Astrocyte (in vitro differentiated cells and primary cell): ENCODE data around the gene SPSB1. TPM values are rescaled to one million over a fixed set of nuclear protein-coding genes. Genes with fewer than 3 reads are reported as not detected.

Experiments used
- DNase-seq: peaks from one replicate; pipeline ENCODE4 v3.0.0-alpha.2; 2010; ENCODE audit warnings: low read depth
- FAIRE-seq: peaks from 2 replicates; lab custom pipeline; 2011; peaks lifted over from hg19 to GRCh38; lab: Jason Lieb, UNC
- H2AFZ ChIP-seq: 2 replicates; pipeline ENCODE4 v1.6.0; 2012; ENCODE audit warnings: low read depth, low read length, inconsistent platforms
- H3K27ac ChIP-seq: 2 replicates; pipeline ENCODE4 v1.5.1; 2011; ENCODE audit warnings: low read depth, low read length, inconsistent platforms
- H3K27me3 ChIP-seq: 2 replicates; pipeline ENCODE4 v1.6.0; 2011; ENCODE audit warnings: low read length, inconsistent platforms; ENCODE audit not compliant: insufficient read depth
- H3K36me3 ChIP-seq: 2 replicates; pipeline ENCODE4 v1.5.1; 2011; ENCODE audit warnings: low read length, inconsistent platforms; ENCODE audit not compliant: insufficient read depth
- H3K4me1 ChIP-seq: 2 replicates; pipeline ENCODE4 v1.5.1; 2011; ENCODE audit warnings: low read length, inconsistent platforms; ENCODE audit not compliant: insufficient read depth
- H3K4me2 ChIP-seq: 2 replicates; pipeline ENCODE4 v1.6.0; 2012; ENCODE audit warnings: low read length, inconsistent platforms
- H3K4me3 ChIP-seq: 2 replicates; pipeline ENCODE4 v1.5.1; 2011; ENCODE audit warnings: low read depth, mild to moderate bottlenecking, low read length, inconsistent platforms; ENCODE audit not compliant: insufficient read depth
- H3K79me2 ChIP-seq: 2 replicates; pipeline ENCODE4 v1.6.0; 2012; ENCODE audit warnings: mild to moderate bottlenecking, low read length, inconsistent platforms; ENCODE audit not compliant: insufficient read depth
- H3K9ac ChIP-seq: 2 replicates; pipeline ENCODE4 v1.6.0; 2012; ENCODE audit warnings: mild to moderate bottlenecking, low read length, inconsistent platforms
- H3K9me3 ChIP-seq: 2 replicates; pipeline ENCODE4 v1.5.1; 2012; ENCODE audit warnings: low read depth, mild to moderate bottlenecking, low read length, inconsistent platforms; ENCODE audit not compliant: insufficient read depth
- H4K20me1 ChIP-seq: 2 replicates; pipeline ENCODE4 v1.6.0; 2012; ENCODE audit warnings: low read length, inconsistent platforms; ENCODE audit not compliant: insufficient read depth
- H3K27ac Mint-ChIP-seq: one replicate; pipeline ENCODE4 v1.8.0; 2021; ENCODE audit warnings: mild to moderate bottlenecking, mixed read lengths; ENCODE audit not compliant: unreplicated experiment
- H3K27me3 Mint-ChIP-seq: one replicate; pipeline ENCODE4 v1.8.0; 2021; ENCODE audit warnings: low read depth, mixed read lengths; ENCODE audit not compliant: unreplicated experiment
- H3K36me3 Mint-ChIP-seq: one replicate; pipeline ENCODE4 v1.8.0; 2021; ENCODE audit warnings: low read depth, mixed read lengths; ENCODE audit not compliant: unreplicated experiment
- H3K4me1 Mint-ChIP-seq: one replicate; pipeline ENCODE4 v1.8.0; 2021; ENCODE audit warnings: low read depth, mixed read lengths; ENCODE audit not compliant: unreplicated experiment
- H3K4me3 Mint-ChIP-seq: one replicate; pipeline ENCODE4 v1.8.0; 2021; ENCODE audit warnings: mild to moderate bottlenecking, moderate library complexity, mixed read lengths; ENCODE audit not compliant: unreplicated experiment
- H3K9me3 Mint-ChIP-seq: one replicate; pipeline ENCODE4 v1.8.0; 2021; ENCODE audit warnings: mild to moderate bottlenecking, mixed read lengths; ENCODE audit not compliant: unreplicated experiment
- CTCF ChIP-seq: IDR thresholded peaks from 2 replicates; pipeline ENCODE4 v1.5.1; 2011; ENCODE audit warnings: low read depth, mild to moderate bottlenecking, inconsistent platforms, low read length, moderate library complexity; ENCODE audit not compliant: insufficient read depth
- EZH2 ChIP-seq: IDR thresholded peaks from 2 replicates; pipeline ENCODE4 v1.6.1; 2012; ENCODE audit warnings: mild to moderate bottlenecking, low read length, inconsistent platforms; ENCODE audit not compliant: insufficient read depth
- total RNA-seq: library from RNA; stranded (reverse); gene quantifications from 2 replicates; pipeline ENCODE4 v1.2.1, GENCODE V29; 2021

The SPSB1 gene
- total RNA-seq, 1 donor from 2014 or later, result 53.5 TPM

DNA sequence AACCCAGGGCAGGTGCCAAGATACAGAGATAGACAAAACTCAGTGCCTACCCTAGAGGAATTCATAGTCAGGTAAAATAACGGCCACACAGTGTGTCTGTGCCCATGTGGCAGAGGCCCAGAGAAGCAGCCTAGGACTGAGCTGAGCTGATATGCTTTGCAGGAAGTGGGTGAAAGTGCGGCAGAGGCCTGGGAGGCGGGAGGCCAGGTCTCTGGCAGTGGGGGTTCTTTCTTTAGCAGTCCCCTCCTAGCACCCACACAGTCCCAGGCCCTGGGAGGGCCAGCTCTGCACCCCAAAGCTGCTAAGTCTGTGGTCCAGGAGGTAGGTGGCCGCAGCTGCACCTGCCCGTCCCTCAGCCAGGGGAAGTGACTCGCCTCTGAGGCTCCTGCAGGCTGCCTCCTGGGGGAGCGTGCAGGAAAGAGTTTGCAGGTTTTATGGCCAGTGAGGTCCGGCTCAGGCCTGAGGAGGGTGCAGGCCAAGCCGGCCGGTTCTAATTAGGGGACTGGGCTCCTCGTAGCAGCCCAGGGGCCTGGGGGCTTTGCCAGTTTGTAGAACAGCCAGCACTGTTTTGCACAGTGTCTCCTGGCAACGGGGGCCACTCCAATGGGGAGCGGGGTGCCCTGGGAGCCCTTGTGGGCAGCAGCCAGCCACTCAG is 107.9 kb downstream of the SPSB1 start:
- Histone ChIP-seq H3K4me1 (peaks cover 45% of the 10 kb centered on the region), H3K36me3 (no peaks in the 10 kb centered on the region), H3K9me3 (no peaks in the 10 kb centered on the region), H3K27ac (peak overlapping the region; percentile 29), H3K9ac (peak overlapping the region; percentile 36), H3K4me2 (peak overlapping the region; percentile 37), H3K27me3 (no peaks in the 10 kb centered on the region), H4K20me1 (no peaks in the 10 kb centered on the region), H3K79me2 (no peaks in the 10 kb centered on the region), H2AFZ (peak overlapping the region; percentile 42), H3K4me3 (no peak overlapping the region)
- Mint-ChIP-seq H3K27ac (peak overlapping the region; percentile 62), H3K27me3 (no peaks in the 10 kb centered on the region), H3K9me3 (peaks cover 6% of the 10 kb centered on the region), H3K4me3 (no peak overlapping the region), H3K36me3 (peaks cover 3% of the 10 kb centered on the region), H3K4me1 (peaks cover 35% of the 10 kb centered on the region)
- TF ChIP-seq CTCF, result no peak
- no peak for TF ChIP-seq EZH2
- FAIRE-seq (no peak), DNase-seq (no peak)

- no peaks in the 10 kb centered on the region for H3K36me3 ChIP-seq
- peaks cover 35% of the 10 kb centered on the region for H3K4me1 Mint-ChIP-seq
- no peaks in the 10 kb centered on the region for H3K27me3 Mint-ChIP-seq
- peaks cover 5% of the 10 kb centered on the region for H3K9me3 Mint-ChIP-seq
- H3K79me2 ChIP-seq, result no peaks in the 10 kb centered on the region
- H2AFZ ChIP-seq, result peak overlapping the region; percentile 42
- no peaks in the 10 kb centered on the region for H4K20me1 ChIP-seq
- H3K9me3 ChIP-seq, result no peaks in the 10 kb centered on the region
- H3K4me3 Mint-ChIP-seq, result no peak overlapping the region
- H3K4me2 ChIP-seq, result peak overlapping the region; percentile 37
- no peak for TF ChIP-seq EZH2
- no peak for TF ChIP-seq CTCF
- peak overlapping the region; percentile 29 for H3K27ac ChIP-seq
- H3K27ac Mint-ChIP-seq, result peak overlapping the region; percentile 85
- peak overlapping the region; percentile 36 for H3K9ac ChIP-seq
- no peaks in the 10 kb centered on the region for H3K27me3 ChIP-seq
- H3K36me3 Mint-ChIP-seq, result peaks cover 3% of the 10 kb centered on the region
- no peak overlapping the region for H3K4me3 ChIP-seq
- DNase-seq (no peak), FAIRE-seq (no peak)
- peaks cover 45% of the 10 kb centered on the region for H3K4me1 ChIP-seq
These were observed 108.4 kb downstream of the SPSB1 start for GRCh38 chr1:9401080-9401453.

DNA sequence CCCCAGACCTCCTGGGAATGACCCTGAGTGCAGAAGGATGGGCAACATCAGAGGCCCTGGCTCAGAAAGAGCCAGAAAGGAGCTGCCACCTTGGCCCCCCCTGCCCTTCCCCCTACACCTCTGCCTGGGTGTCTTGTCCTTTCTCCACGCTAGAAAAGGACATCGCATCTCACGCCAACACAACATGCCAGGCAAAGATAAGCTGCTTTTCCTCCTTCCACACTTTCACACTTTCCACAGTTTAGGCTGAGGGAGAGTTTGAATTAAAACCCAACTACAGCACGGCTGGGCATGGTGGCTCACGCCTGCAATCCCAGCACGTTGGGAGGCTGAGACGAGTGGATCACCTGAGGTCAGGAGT is 109.5 kb downstream of the SPSB1 start:
- Mint-ChIP-seq H3K36me3 (peaks cover 3% of the 10 kb centered on the region), H3K27ac (peak overlapping the region; percentile 84), H3K4me3 (no peak overlapping the region), H3K9me3 (peaks cover 9% of the 10 kb centered on the region), H3K27me3 (peaks cover 4% of the 10 kb centered on the region), H3K4me1 (peaks cover 36% of the 10 kb centered on the region)
- Histone ChIP-seq H2AFZ (peak overlapping the region; percentile 27), H4K20me1 (no peaks in the 10 kb centered on the region), H3K79me2 (no peaks in the 10 kb centered on the region), H3K36me3 (no peaks in the 10 kb centered on the region), H3K9me3 (no peaks in the 10 kb centered on the region), H3K27ac (peak overlapping the region; percentile 80), H3K4me3 (no peak overlapping the region), H3K9ac (peak overlapping the region; percentile 65), H3K4me2 (peak overlapping the region; percentile 57), H3K27me3 (no peaks in the 10 kb centered on the region), H3K4me1 (peaks cover 45% of the 10 kb centered on the region)
- FAIRE-seq (no peak), DNase-seq (no peak)
- no peak for TF ChIP-seq CTCF
- no peak for TF ChIP-seq EZH2
